ENCODE results near the gene CLN6.

The CLN6 gene

DNA sequence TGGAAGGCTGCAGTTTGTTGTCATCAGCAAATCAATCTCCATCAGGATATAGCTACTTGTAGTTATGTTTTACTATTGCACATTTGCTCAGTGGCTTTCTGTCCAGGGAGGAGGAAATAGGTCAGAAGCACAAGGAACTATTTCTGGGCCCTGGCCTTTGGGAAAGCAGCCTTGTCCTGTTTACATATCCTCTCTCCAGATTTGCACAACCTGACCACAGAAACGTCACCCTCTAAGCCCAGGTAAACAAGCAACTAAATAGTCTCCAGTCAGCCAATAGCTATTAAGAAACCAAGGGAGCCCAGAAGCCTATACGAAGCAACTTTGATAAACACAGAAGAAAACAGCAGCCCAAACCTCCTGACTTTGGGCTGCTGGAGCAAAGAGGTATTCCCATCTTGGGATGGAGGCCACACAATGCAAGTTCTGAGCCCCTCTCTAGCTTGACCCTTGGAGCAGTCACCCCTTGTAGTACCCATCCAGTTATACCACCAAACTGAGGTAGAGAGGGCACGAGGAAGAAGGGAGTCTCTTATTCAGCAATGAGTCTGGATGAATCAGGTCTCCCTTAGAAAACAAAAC lies 45.7 kb upstream of the CLN6 start:
- no peak overlapping the region for H3K27ac ChIP-seq
- TF ChIP-seq, protein P1, sequence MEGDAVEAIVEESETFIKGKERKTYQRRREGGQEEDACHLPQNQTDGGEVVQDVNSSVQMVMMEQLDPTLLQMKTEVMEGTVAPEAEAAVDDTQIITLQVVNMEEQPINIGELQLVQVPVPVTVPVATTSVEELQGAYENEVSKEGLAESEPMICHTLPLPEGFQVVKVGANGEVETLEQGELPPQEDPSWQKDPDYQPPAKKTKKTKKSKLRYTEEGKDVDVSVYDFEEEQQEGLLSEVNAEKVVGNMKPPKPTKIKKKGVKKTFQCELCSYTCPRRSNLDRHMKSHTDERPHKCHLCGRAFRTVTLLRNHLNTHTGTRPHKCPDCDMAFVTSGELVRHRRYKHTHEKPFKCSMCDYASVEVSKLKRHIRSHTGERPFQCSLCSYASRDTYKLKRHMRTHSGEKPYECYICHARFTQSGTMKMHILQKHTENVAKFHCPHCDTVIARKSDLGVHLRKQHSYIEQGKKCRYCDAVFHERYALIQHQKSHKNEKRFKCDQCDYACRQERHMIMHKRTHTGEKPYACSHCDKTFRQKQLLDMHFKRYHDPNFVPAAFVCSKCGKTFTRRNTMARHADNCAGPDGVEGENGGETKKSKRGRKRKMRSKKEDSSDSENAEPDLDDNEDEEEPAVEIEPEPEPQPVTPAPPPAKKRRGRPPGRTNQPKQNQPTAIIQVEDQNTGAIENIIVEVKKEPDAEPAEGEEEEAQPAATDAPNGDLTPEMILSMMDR (conservative IDR thresholded peaks at IDR 0.05) = no peak

DNA sequence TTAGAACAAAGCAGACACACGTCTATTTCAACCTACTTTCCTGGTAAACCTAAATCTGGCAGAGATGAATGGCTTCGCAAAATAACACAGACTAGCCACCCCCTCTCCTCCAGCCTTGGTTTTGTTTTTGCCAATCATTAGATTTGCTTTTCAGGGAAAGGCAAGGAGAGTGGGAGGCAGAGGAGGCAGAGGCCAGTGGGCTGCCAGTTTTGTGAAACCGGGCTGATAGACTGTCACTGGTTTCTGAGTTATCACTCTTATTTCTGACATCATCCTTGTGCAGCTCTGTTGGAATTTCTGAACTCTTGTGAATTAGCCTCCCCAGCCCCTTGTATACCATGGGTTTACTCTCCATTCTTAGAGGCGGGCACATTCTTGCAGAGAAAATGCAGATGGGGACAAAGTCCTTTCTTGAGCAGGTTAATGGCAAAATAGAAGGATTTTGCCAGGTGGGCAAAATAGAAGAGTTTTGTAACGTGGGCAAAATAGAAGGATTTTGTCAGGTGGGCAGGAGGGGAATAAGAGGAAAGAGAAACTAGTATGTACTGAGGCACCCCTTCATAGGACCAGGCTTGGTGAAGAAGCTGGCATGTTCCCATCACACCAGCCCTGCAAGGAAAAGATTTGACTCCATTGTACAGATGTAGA lies 44.8 kb upstream of the CLN6 start:
- no peak overlapping the region for H3K27ac ChIP-seq
- TF ChIP-seq, protein P1 (conservative IDR thresholded peaks at IDR 0.05) = no peak

DNA sequence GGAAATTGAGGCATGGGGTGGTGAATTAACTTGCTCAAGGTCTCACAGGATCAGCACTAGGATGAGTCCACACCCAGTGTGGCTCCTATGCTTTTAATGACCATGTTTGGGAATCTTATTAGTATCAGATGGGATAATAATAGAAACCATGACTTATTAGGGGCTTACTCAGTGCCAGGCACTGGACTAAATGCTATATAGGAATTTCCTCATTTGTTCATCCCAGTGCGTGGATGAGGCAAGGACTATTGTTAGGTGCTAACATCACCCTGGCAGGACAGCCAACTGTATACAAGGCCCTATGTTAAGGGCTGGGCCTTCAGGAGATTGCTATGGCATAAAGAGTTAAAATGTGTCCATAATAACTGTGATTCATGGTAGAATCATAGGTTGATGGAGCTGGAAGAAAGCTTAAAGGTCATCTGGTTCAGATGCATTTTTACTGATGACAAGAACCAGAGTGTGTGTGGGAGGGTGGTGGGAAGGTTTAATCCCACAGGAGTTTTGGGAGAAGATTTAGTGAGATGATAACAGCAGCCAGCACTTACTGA lies 43.3 kb upstream of the CLN6 start:
- H3K27ac ChIP-seq = no peak overlapping the region
- TF ChIP-seq, protein P1 (conservative IDR thresholded peaks at IDR 0.05) = no peak

DNA sequence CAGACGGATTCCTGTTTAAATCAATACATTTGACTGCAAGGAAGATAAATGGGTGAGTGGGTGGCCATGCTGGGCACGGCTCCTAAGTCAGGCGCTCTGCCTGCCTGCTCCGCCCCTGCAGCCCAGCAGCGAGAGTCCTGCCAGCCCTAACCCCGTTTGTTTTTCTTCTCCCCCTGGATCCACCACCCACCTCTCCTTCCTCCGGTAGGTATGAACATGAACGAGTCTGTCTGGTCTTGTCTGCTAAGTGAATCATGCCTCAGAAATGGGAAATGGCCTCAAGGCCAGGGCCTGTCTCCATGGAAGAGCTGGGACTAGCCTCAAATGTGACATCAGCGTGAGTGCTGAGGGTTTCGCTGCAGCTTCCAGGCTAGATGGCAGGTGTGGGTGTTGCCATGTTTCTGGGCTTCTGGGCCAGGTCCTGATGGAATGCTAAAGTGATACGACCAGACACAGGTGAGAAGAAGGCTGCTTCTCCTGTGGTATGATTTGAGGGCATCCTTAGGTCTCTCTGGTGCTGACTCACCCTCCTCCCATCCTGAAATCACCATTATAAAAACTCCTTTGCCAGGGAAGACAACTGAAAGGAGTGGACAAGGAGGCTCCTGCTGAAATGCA lies 42.4 kb upstream of the CLN6 start:
- no peak overlapping the region for H3K27ac ChIP-seq
- TF ChIP-seq, protein P1 (conservative IDR thresholded peaks at IDR 0.05) = no peak

DNA sequence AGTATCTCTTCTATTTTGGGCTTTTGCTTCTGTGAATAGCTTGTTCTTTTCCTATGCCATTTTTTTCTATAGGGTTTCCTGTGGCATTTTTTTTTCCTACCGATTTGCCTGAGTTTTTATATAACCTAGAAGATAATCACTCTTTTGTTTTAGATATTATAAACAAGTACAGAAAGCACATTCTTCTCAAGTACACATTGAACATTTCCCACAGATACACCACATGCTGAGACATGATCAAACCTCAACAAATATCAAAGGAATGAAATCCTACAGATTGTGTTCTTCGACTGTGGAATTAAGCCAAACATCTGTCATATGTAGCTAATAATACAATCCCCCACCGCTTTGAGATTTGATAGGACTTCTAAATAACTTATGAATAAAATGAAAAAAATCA lies 38.9 kb upstream of the CLN6 start:
- TF ChIP-seq, protein P1 (conservative IDR thresholded peaks at IDR 0.05) = no peak
- H3K27ac ChIP-seq = no peak overlapping the region

DNA sequence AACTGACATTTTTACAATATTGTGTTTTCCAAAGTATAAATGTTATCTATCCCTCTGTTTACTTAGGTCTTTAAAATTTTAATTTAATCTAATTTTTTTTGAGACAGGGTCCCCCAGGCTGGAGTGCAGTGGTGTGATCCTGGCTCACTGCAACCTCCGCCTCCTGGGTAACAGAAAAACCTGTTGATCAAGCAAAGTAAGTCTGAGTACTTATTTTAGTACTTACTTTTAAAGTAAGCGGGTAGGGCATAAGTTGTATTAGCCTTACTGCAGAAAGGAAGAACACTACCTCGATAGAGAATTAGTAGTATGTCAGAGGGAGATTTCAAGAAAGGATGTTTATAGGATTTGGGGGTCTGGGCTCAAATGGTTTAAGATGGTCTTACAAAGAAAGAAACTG lies 36.1 kb upstream of the CLN6 start:
- TF ChIP-seq, protein P1 (conservative IDR thresholded peaks at IDR 0.05) = no peak
- no peak overlapping the region for H3K27ac ChIP-seq

DNA sequence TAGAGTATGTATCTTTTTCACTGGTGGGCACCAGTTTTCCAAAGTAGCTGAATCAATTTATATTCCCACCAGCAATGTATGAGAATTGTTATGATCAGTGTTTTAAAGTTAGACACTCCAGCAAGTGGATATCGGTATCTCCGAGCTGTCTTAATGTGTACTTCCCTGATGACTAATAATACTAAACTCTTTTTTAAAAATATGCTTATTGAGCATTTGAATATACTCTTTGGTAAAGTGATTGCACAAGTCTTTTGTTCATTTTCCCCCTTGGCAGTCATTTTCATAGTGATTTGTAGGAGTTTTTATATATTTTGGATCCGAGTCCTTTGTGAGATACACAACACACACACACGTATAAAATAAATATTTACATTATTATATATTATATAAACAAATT lies 35.6 kb upstream of the CLN6 start:
- TF ChIP-seq, protein P1 (conservative IDR thresholded peaks at IDR 0.05) = no peak
- no peak overlapping the region for H3K27ac ChIP-seq

Measured in VCaP (cell line).